H9 (cell line): ENCODE data around the gene AMN. TPM values are rescaled to one million over a fixed set of nuclear protein-coding genes. Genes with fewer than 3 reads are reported as not detected.

Experiments used
- DNase-seq: peaks from one replicate; pipeline ENCODE4 v3.0.0-alpha.2; 2017
- H2AFZ ChIP-seq: one replicate; pipeline ENCODE4 v1.6.1; 2013; ENCODE audit warnings: mild to moderate bottlenecking, low read length, control low read depth, moderate library complexity
- H2AK5ac ChIP-seq: 2 replicates; pipeline ENCODE4 v1.6.1; 2013; ENCODE audit warnings: low read length, control low read depth, mixed read lengths; ENCODE audit not compliant: insufficient read length
- H2BK120ac ChIP-seq: one replicate; pipeline ENCODE4 v1.6.1; 2013; ENCODE audit warnings: low read depth, mild to moderate bottlenecking, low read length, control low read depth, inconsistent platforms; ENCODE audit not compliant: poor library complexity, severe bottlenecking
- H2BK12ac ChIP-seq: 2 replicates; pipeline ENCODE4 v1.6.1; 2013; ENCODE audit warnings: low read length, control low read depth, mixed read lengths, low read depth; ENCODE audit not compliant: insufficient read length
- H2BK15ac ChIP-seq: 2 replicates; pipeline ENCODE4 v1.6.1; 2013; ENCODE audit warnings: low read depth, low read length, control low read depth
- H2BK20ac ChIP-seq: one replicate; pipeline ENCODE4 v1.6.1; 2013; ENCODE audit warnings: low read depth, mild to moderate bottlenecking, low read length, control low read depth, inconsistent platforms; ENCODE audit not compliant: poor library complexity, severe bottlenecking
- H2BK5ac ChIP-seq: 2 replicates; pipeline ENCODE4 v1.6.1; 2013; ENCODE audit warnings: low read length, control low read depth, mixed read lengths; ENCODE audit not compliant: insufficient read length
- H3K14ac ChIP-seq: 2 replicates; pipeline ENCODE4 v1.6.1; 2013; ENCODE audit warnings: low read length, control low read depth; ENCODE audit not compliant: insufficient read depth
- H3K18ac ChIP-seq: 2 replicates; pipeline ENCODE4 v1.6.1; 2013; ENCODE audit warnings: low read depth, mild to moderate bottlenecking, mixed read lengths, low read length, control low read depth; ENCODE audit not compliant: insufficient read length
- H3K23ac ChIP-seq: 2 replicates; pipeline ENCODE4 v1.6.1; 2013; ENCODE audit warnings: low read length, control low read depth, mixed read lengths, low read depth; ENCODE audit not compliant: insufficient read length
- H3K23me2 ChIP-seq: 2 replicates; pipeline ENCODE4 v1.6.1; 2013; ENCODE audit warnings: low read depth, mild to moderate bottlenecking, mixed read lengths, low read length, control low read depth; ENCODE audit not compliant: insufficient read length, poor library complexity, severe bottlenecking
- H3K27ac ChIP-seq: 2 replicates; pipeline ENCODE4 v1.5.1; 2013; ENCODE audit warnings: low read length, control low read depth, mixed read lengths, low read depth; ENCODE audit not compliant: insufficient read length
- H3K27me3 ChIP-seq: 2 replicates; pipeline ENCODE4 v1.6.1; 2013; ENCODE audit warnings: low read length, control low read depth, inconsistent platforms; ENCODE audit not compliant: insufficient read depth
- H3K4ac ChIP-seq: 2 replicates; pipeline ENCODE4 v1.6.1; 2013; ENCODE audit warnings: low read depth, mild to moderate bottlenecking, control low read depth, inconsistent platforms, low read length, moderate library complexity
- H3K4me1 ChIP-seq: 2 replicates; pipeline ENCODE4 v1.6.1; 2013; ENCODE audit warnings: low read length, control low read depth, inconsistent platforms; ENCODE audit not compliant: insufficient read depth
- H3K4me2 ChIP-seq: 2 replicates; pipeline ENCODE4 v1.6.1; 2013; ENCODE audit warnings: low read length, control low read depth, mixed read lengths; ENCODE audit not compliant: insufficient read length, insufficient read depth
- H3K56ac ChIP-seq: 2 replicates; pipeline ENCODE4 v1.6.1; 2013; ENCODE audit warnings: low read depth, mild to moderate bottlenecking, mixed read lengths, low read length, control low read depth; ENCODE audit not compliant: insufficient read length
- H3K79me1 ChIP-seq: 2 replicates; pipeline ENCODE4 v1.6.1; 2013; ENCODE audit warnings: low read depth, mild to moderate bottlenecking, moderate library complexity, low read length, control low read depth, inconsistent platforms; ENCODE audit not compliant: insufficient read depth, poor library complexity, severe bottlenecking
- H3K79me2 ChIP-seq: 2 replicates; pipeline ENCODE4 v1.6.1; 2013; ENCODE audit warnings: low read length, control low read depth, inconsistent platforms; ENCODE audit not compliant: insufficient read depth
- H3K9ac ChIP-seq: 2 replicates; pipeline ENCODE4 v1.6.1; 2013; ENCODE audit warnings: low read length, control low read depth, mixed read lengths; ENCODE audit not compliant: insufficient read length; ENCODE audit errors: extremely low read depth
- H3K9me3 ChIP-seq: one replicate; pipeline ENCODE4 v1.6.1; 2013; ENCODE audit warnings: low read depth, low read length, inconsistent platforms; ENCODE audit not compliant: control insufficient read depth
- H3T11ph ChIP-seq: one replicate; pipeline ENCODE4 v1.6.1; 2013; ENCODE audit warnings: mild to moderate bottlenecking, low read length, control low read depth, inconsistent platforms
- H4K20me1 ChIP-seq: one replicate; pipeline ENCODE4 v1.6.1; 2013; ENCODE audit not compliant: control insufficient read depth, insufficient read length, insufficient read depth
- H4K5ac ChIP-seq: 2 replicates; pipeline ENCODE4 v1.6.1; 2013; ENCODE audit warnings: low read depth, mild to moderate bottlenecking, mixed read lengths, low read length, control low read depth; ENCODE audit not compliant: insufficient read length
- H4K8ac ChIP-seq: replicated peaks from 2 replicates; pipeline ENCODE4 v1.6.1; 2013; ENCODE audit warnings: low read length, control low read depth, mixed read lengths, low read depth; ENCODE audit not compliant: insufficient read length
- H4K91ac ChIP-seq: 2 replicates; pipeline ENCODE4 v1.6.1; 2013; ENCODE audit warnings: low read depth, mild to moderate bottlenecking, moderate library complexity, mixed read lengths, low read length, control low read depth; ENCODE audit not compliant: insufficient read length
- H3K27ac Mint-ChIP-seq, 3 experiments: 2 replicates in 2 of 3; 3 replicates in 1 of 3; pipeline ENCODE4 v1.8.0; 2020 to 2021; ENCODE audit warnings: mixed read lengths in 3 of 3, mild to moderate bottlenecking in 1 of 3, moderate library complexity in 1 of 3
- H3K27me3 Mint-ChIP-seq: 2 replicates; pipeline ENCODE4 v1.8.0; 2021; ENCODE audit warnings: low read depth, mild to moderate bottlenecking, moderate library complexity, mixed read lengths
- H3K36me3 Mint-ChIP-seq, 3 experiments: 2 replicates in 2 of 3; 3 replicates in 1 of 3; pipeline ENCODE4 v1.8.0; 2020 to 2021; ENCODE audit warnings: low read depth in 3 of 3, mixed read lengths in 3 of 3; ENCODE audit not compliant: insufficient read depth in 1 of 3
- H3K4me1 Mint-ChIP-seq, 2 experiments: 2 replicates each; pipeline ENCODE4 v1.8.0; 2020; ENCODE audit warnings: mixed read lengths in 2 of 2
- H3K4me3 Mint-ChIP-seq, 2 experiments: 2 replicates in 1 of 2; 3 replicates in 1 of 2; pipeline ENCODE4 v1.8.0; 2020 to 2021; ENCODE audit warnings: mild to moderate bottlenecking in 2 of 2, mixed read lengths in 2 of 2, moderate library complexity in 1 of 2
- H3K9me3 Mint-ChIP-seq, 2 experiments: 2 replicates in 1 of 2; 3 replicates in 1 of 2; pipeline ENCODE4 v1.8.0; 2020; ENCODE audit warnings: mild to moderate bottlenecking in 2 of 2, mixed read lengths in 2 of 2, moderate library complexity in 1 of 2
- WGBS: extraction: QIAGEN DNeasy Blood & Tissue Kit; methylation state at CpG from one replicate; pipeline ENCODE4 v1.1.7; 2013; ENCODE audit warnings: missing lambda C conversion rate, low lambda C conversion rate, mixed read lengths; ENCODE audit not compliant: insufficient read length; ENCODE audit errors: extremely low coverage; 5-methylcytosine and 5-hydroxymethylcytosine counted together
- total RNA-seq: library from RNA; stranded (reverse); gene quantifications from 2 replicates; pipeline ENCODE4 v1.2.1, GENCODE V29; 2021
- TF ChIP-seq, protein P1 (sequence below): fragments of 200-600 bp; sonication (generic); conservative IDR thresholded peaks from 3 replicates; pipeline ENCODE4 v1.8.0; 2021; ENCODE audit warnings: antibody characterized with exemption, mild to moderate bottlenecking

The AMN gene
- total RNA-seq, 1 experiment from 2014 or later = 1.9 TPM

DNA sequence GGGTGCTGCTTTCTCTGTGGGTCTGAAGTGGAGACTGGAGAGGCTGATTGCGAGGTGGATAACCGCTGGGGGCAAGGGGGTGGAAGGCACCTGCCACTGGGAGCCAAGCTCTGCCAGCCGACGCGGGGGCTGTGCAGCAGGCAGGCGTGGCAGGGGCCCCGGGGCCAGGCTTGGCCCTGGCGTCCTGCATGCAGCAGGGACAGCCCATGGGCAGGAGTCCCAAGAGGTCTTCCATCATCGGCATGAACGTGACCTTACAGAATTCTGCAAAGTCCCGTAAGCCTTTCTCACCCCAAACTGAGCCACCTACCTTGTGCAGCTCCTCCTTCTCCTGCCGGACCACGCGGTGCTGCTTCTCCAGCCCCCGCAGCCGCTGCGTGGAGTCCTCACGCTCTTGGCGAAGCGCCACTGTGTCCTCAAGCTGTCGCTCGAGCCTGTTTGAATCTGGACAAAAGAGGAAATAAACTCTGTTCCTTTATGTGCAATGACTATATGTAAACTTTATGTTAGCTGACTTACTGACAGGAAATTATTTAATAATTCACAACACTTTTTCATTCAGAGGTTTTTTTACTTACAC lies 51.3 kb downstream of the AMN start:
- Histone ChIP-seq H3K4me2 (no peak overlapping the region), H3K23me2 (no peaks in the 10 kb centered on the region), H3K9me3 (no peaks in the 10 kb centered on the region), H4K5ac (no peak overlapping the region), H2BK5ac (no peak overlapping the region), H3K79me1 (no peaks in the 10 kb centered on the region), H3K4ac (no peak overlapping the region), H3K27me3 (no peaks in the 10 kb centered on the region), H3K14ac (no peak overlapping the region), H3T11ph (no peak overlapping the region), H3K79me2 (no peaks in the 10 kb centered on the region), H4K91ac (no peak overlapping the region), H2BK20ac (no peak overlapping the region), H2BK15ac (no peak overlapping the region), H4K8ac (no peak overlapping the region), H3K9ac (no peak overlapping the region), H3K56ac (no peak overlapping the region), H3K4me1 (no peaks in the 10 kb centered on the region), H2AFZ (no peak overlapping the region), H3K23ac (no peak overlapping the region), H2BK12ac (no peak overlapping the region), H3K18ac (no peak overlapping the region), H4K20me1 (peaks cover 2% of the 10 kb centered on the region), H3K27ac (no peak overlapping the region), H2BK120ac (no peak overlapping the region), H2AK5ac (no peak overlapping the region)
- no peak for DNase-seq
- no peak overlapping the region for H3K27ac Mint-ChIP-seq
- TF ChIP-seq, protein P1, sequence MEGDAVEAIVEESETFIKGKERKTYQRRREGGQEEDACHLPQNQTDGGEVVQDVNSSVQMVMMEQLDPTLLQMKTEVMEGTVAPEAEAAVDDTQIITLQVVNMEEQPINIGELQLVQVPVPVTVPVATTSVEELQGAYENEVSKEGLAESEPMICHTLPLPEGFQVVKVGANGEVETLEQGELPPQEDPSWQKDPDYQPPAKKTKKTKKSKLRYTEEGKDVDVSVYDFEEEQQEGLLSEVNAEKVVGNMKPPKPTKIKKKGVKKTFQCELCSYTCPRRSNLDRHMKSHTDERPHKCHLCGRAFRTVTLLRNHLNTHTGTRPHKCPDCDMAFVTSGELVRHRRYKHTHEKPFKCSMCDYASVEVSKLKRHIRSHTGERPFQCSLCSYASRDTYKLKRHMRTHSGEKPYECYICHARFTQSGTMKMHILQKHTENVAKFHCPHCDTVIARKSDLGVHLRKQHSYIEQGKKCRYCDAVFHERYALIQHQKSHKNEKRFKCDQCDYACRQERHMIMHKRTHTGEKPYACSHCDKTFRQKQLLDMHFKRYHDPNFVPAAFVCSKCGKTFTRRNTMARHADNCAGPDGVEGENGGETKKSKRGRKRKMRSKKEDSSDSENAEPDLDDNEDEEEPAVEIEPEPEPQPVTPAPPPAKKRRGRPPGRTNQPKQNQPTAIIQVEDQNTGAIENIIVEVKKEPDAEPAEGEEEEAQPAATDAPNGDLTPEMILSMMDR = no peak
- no CpG with 5 or more reads among the region's 22 CpGs for WGBS
- peaks cover 37 to 89% (median 64%) of the 10 kb centered on the region in 3 experiments; a peak in 6 of 7 replicates for H3K36me3 Mint-ChIP-seq
- no peaks in the 10 kb centered on the region for H3K27me3 Mint-ChIP-seq
- no peak overlapping the region for H3K4me3 Mint-ChIP-seq
- H3K4me1 Mint-ChIP-seq = no peaks in the 10 kb centered on the region
- no peaks in the 10 kb centered on the region for H3K9me3 Mint-ChIP-seq
